ENCODE results near the gene PCSK4.
"Not testable (repeated sequence)": the region's sequence is repeated elsewhere in the genome, so short reads cannot be mapped to it uniquely, and the experiment has no call there.

Gene PCSK4

DNA sequence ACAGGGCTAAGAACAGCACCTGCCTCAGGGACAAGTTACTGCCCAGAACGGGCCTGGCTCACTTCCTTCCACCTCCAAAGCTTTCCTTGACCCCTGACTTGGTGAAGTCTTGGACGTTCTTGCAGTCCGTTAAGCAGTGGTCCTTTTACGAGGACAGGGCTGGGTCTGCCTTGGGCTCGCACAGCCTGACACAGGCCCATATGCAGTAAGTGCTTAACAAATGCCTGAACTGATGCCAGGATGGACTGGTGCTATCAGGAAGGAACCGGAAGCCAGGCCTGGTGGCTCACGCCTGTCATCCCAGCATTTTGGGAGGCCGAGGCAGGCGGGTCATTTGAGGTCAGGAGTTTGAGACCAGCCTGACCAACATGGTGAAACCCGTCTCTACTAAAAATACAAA lies 31.9 kb upstream of the PCSK4 start:
- no peak for DNase-seq (ENCODE audit: low spot score)

DNA sequence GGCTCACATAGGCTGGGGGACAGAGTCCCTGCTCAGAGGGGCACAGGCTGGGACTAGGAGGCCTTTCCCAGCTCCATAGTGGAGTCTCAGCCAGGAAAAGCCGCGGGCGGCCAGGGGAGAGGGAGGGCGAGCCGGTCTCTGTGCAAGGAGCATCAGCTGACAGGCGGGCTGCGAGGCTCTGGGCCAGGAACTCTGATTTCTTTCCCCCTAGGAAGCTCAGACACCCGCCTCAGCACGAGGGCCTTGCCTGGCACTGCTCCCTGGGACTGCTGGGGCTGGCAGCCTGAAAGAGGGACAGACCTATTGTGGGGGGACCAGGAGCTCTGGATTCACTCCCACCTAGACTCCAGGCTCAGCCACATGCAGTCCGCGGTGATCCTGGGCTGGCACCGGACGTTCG lies 31.5 kb upstream of the PCSK4 start:
- DNase-seq (ENCODE audit: low spot score), result no peak

DNA sequence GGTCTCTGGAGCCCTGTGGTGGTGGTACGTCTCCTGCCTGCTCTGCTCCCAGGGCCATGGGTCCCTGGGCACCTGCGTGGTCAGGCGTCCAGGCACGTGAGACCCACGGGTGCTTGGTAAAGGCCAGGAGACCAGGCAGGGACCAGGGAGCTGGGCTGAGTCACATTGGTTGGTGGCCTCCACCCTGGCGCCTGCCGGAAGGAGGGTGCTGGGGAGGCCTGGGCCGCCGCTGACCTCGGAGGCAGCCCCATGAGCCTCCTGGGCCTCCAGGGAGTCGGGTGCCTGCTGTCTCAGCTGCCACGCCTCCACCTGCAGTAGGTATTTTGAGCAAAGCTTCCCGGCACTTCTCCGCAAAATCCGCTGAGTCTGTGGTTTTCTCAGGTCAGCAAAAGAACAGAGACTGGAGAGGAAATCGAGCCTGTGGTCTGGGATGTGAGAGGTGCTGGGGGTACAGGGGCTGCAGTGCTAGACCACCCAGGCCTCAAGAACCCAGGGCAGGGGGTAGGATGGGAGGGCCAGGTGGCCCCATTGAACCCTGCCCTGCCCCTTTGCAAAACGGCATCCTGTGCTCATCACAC lies 30.1 kb upstream of the PCSK4 start:
- no peak for DNase-seq (ENCODE audit: low spot score)

DNA sequence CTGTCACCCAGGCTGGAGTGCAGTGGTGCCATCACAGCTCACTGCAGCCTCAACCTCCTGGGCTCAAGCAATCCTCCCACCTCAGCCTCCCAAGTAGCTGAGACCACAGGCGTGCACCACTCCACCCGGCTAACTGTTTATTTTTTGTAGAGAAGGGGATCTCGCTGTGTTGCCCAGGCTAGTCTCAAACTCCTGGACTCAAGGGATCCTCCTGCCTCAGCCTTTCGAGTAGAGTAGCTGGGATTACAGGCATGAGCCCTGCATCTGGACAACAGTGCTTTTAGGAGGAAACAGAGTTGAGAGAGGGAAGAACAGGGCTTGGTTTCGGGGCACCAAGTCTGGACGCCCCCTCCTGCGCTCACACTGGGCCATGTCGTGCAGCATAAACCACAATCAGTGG lies 29.7 kb upstream of the PCSK4 start:
- not testable (repeated sequence) for DNase-seq (ENCODE audit: low spot score)

DNA sequence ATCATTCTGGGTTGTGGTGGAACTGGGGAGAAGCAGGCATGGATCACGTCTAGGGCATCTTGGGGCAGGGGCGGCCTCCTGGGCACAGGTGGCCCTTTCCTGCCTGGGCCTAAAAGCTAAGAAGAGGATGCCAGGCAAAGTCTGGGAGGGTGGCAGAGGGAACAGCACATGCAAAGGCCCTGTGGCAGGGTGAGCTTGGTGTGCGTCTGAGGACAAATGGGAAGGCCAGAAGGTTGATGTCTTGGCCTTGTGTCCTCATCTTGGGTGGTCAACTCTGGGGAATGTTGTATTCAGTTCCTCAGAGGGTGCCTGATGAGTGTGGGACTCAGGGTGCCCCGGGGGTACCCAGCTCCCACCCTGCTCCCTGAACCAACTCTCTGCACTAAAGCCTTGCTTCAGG lies 28.3 kb upstream of the PCSK4 start:
- DNase-seq (ENCODE audit: low spot score), result no peak

DNA sequence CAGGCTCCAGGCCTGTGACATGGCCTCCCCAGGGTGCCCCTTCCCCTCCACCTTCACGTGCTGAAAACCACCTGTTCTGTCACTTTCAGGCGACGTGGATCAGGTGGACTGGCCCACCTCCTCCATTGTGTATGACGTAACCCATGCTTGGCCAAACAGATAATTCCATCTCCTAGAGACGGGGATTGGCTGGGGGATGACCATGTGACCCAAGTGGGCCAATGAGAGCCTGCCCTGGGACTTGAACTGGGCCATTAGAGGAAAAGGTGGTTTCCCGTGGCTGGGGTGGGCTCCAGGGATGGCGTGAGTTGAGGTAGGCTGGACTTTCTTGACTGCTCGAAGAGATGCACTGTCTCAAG lies 26.2 kb upstream of the PCSK4 start:
- DNase-seq (ENCODE audit: low spot score), result no peak

DNA sequence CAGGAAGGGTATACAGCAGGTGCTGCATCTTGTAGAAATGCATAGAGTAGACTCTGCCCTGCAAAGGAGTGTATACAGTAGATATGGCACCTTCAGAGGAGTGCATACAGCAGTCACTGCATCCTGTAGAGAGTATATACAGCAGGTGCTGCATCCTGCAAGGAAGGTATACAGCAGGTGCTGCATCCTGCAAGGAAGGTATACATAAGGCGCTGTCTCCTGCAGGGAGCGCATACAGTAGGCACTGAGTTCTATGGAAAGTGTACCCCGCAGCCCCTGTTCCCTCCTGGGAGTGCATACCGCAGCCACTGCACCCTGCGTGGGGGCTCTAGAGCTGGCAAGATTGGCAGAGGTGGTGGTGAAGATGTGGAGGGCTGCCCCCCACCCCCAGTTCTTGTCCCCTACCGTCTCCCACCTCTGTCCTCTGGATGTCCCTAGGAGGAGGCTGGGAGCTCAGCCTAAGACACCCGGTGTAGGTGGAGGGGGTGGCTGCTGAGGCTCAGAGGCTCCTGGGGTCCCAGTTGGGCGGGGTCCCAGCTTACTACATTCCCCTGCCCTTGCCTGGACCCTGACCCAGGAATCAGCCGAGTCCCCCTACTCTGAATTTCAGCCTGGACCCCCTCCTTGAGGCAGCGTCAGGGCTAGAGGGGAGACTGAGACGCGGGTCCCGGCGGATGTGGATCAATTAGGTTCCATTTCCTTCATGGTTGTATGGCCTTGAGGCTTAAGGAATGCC lies 25.0 kb upstream of the PCSK4 start:
- no peak for DNase-seq (ENCODE audit: low spot score)

DNA sequence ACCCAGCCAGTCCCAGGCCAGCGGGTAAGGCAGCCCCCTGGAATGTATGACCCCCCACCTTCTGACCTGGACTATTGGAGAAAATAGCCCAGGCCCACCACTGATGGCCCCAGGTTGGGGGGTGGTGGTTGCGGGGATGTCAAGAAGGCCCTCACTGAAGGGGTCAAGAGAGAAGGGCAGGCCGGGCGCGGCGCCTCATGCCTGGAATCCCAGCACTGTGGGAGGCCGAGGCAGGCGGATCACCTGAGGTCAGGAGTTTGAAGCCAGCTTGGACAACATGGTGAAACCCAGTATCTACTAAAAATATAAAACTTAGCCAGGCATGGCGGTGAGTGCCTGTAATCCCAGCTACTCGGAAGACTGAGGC lies 24.1 kb upstream of the PCSK4 start:
- no peak for DNase-seq (ENCODE audit: low spot score)

DNA sequence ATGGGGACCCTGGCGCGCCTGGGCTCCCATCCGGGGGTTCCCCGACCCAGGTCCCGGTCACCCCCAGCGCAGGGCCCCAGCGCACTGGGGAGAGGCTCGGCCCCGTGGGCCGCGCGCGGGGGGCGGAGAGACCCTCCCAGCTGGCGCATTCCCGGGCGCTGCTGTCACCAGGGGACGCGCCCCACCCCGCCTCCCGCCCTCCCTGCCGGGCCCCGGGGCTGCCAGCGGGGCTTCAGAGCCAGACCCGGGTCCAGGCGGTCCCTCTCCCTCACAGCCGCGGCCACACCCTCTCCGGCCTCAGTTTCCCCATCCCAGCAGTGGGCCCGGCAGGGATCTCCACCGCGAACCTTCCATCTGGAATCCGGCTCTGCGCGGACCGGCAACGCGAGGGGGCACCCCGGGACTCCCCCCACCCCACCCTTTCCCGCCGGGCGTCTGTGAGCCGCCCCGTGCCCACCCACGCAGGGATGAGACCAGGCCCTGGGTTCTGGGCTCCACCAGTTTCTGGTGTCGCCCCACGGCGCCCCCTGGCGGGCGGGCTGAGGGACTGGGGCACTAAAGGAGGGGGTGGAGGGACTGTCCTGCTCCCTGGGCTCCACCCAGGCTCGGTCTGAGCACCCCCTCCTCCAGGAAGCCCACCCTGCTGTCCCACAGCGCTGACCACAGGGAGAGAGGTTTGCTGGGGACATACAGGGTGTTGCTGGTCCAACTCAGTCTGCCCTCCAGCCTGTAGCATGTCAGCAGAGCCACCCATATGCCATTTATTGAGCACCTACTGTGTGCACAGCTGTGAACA lies 23.5 kb upstream of the PCSK4 start:
- peak; percentile 75 for DNase-seq (ENCODE audit: low spot score)

DNA sequence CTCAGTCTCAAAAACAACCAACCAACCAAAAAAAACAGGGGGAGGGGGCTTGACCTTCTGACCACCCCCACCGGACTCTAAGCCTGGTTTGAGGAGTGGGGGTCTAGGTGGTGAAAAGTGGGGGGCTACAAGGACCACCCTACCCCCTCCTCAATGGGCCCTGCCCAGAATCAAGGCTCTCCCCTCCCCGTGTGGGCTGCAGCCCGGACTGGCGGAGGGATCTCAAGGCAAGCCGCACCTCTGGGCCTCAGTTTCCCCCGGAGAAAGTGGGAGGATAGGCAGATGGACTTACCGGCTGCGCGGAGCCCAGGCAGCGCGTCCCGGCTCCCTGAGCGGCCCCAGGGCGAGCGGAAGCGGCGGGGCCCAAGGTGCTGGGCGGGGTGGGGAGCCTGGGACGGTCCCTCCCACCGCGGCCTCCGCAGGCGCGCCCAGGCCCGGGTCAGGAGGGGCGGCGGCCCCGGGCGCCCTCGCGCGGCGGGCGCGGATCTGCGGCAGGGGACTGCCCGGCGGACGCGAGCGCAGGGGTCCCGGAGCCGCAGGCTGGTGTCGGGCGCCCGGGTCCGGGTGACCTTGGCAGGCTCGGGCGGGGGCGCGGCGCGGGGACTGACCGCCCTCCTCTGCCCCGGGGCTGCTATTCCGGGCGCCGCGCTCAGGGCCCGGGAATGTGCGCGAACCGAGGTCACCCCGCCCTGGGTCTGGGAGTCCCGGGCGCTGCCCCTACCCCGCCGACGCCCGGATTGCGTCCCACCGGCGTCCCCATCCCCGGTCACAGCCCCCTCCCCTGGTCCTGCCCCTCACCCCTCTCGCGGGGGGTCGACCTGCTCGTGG lies 22.7 kb upstream of the PCSK4 start, which contains the start of gene ADAMTSL5:
Gene ADAMTSL5, minus strand, starts transcription at position 349 of the 828 bp plus-strand sequence. CDS start 2,076 bp downstream, outside the sequence.
- peak; percentile 79 for DNase-seq (ENCODE audit: low spot score)

DNA sequence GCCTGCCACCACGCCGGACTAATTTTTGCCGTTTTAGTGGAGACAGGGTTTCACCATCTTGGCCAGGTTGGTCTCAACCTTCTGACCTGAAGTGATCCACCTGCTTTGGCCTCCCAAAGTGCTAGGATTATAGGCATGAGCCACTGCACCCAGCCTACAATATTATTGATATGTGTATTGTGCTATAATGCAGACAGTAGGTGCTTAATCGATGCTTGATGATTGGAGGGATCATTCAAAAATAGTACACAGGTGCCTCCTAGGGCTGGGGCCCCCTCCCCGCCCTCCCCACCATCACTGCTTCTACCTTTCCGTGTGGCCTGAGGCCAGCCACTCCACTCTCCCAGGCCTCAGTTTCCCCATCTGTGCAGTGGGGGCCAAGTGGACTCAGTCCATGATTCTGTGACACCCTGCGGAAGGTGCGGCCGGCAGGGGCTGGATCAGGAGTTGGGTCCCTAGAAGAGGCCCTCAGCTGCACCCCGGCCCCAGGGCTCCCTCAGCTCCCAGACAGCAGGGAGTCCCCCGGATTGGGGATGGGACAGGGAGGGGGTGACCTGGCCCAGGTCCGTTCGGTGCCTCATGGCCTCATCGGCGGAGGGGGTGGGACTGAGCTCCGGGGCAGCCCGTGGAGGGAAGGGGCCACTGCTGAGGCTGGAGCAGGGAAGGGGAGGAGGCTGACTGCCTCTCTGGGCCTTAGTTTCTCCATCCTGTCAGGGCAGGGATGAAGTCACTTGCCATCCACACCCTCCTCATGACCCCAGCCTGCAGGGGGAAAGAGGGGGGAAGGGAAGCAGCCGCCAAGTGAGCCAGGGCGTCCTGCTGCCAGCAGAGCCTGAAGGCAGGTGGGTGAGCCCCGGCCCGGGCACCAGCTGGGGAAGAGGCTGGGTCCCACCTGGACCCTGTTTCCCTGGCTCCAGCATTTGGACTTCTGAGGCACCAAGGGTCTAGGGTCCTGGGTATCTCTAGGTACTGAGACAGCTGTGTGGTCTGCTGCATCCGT lies 21.5 kb upstream of the PCSK4 start:
- no peak for DNase-seq (ENCODE audit: low spot score)

DNA sequence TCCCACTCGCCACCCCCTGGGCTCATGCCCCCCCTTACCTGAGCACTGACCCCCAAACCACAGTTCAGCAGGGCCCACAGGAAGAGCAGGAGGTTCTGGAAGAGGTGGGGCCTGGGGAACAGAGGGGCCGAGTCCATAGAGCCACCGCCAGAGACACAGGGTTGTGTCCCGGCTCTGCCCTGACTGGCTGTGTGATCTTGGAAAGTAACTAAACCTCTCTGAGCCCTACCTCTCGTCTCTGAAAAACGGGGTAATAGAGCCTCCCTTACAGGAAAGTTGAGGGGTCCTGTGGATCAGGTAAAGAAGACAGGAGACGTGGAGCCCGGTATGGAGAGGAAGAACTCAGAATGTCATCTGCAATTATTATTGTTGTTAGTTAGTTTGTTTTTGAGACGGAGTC lies 20.7 kb upstream of the PCSK4 start:
- no peak for DNase-seq (ENCODE audit: low spot score)

DNA sequence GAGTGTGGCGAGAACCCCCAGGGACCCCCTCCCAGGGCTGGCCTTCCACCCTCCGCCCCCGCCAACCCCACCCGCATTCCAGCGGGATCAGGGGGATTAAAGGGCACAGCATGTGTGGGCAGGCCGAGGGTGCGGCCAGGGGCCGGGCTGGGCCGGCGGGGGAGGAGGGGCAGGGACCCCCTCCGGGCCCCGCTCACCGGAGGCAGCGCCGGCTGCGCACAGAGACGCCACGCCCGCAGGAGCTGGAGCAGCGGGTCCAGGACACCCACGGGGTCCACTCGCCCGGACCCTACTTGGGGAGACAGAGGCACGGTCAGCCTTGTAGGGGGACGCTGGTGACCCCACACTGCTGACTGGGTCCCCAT lies 20.3 kb upstream of the PCSK4 start:
- DNase-seq (ENCODE audit: low spot score), result no peak

DNA sequence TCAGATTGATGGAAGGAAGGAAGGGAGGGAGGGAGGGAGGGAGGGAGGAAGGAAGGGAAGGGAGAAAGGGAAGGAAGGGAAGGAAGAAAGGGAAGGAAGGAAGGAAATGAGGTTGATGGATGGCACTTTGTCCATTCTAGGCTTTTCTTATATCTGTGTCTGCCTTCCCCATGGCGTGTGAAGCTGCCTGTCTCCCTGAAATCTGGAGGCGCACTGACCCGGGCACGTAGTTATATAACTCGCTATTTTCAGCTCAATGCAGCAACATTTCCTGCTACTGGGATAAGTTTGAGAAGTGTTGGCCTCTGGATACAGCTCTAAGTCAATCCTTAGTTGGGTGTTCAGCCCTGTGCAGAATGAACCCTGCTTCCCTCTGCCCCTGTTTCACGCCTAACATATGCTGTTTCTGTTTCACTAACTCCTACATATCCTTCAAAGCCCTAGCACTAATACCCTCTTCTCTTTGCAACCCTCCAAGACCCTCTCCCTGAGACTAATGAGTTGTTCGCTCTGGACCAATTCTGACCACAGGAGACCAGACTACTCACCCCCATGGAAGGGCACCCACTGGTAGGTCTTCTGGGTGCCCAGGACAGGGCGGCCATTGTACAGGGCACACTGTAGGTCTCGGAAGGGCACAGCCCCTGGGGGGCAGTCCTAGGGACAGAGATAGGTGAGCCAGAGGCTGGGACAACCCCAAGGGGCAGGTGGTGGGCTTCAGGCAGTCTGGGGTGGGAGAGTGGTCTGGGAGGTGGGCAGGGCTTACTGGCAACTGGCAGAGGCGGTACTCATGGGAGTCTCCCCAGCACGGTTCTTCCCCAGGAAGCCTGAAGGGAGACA lies 19.7 kb upstream of the PCSK4 start:
- no peak for DNase-seq (ENCODE audit: low spot score)

DNA sequence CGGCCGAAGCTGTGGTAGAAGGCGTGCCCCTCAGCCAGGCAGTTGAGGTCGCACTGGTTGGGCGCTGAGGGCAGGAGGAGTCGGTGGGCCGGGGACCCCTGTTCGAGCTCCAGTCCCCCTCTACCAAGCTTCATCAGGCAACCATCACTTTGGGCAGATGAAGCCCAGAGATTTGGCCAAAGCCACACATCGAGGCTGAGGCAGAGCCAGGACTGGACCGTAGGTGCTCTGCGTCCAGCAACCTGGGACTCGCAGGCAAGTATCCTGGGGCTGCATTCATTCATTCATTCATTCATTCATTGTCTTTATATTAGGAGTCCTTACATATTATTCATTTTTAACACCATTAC lies 18.3 kb upstream of the PCSK4 start:
- no peak for DNase-seq (ENCODE audit: low spot score)

DNA sequence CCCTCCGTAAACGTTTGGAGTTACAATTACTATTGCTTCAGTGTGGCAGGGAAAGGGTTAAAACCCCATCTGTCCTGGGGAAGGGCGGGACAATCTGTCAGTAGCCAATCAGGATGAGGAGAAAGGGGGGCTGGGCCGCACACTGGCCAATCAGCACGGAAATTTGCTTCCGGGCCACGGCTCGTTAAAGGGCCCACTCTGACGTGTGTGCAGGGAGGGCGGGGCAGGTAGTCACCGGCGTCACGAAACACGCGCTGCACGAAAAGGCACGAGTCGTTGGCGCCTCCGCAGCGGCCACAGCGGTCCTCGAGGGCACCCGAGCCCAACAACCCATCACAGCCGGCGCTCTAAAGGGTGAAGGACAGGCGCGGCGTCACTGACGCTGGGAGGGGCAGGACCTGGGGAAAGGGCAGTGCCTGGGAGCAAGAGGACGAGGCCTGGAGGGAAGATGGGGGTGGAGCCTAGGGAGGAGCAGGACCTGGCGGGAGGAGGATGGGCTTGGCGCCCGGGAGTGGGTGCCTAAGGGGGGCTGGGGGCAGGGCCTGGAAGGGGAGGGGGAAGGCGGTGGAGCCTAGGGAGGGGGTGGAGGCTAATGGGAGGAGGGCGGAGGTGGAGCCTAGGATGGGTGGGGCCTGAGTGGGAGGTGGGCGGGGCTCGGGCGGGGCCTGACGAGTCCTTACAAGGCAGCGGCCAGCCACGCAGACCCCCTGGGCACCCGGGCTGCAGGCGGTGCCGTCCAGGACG lies 17.8 kb upstream of the PCSK4 start:
- peak; percentile 98 for DNase-seq (ENCODE audit: low spot score)

DNA sequence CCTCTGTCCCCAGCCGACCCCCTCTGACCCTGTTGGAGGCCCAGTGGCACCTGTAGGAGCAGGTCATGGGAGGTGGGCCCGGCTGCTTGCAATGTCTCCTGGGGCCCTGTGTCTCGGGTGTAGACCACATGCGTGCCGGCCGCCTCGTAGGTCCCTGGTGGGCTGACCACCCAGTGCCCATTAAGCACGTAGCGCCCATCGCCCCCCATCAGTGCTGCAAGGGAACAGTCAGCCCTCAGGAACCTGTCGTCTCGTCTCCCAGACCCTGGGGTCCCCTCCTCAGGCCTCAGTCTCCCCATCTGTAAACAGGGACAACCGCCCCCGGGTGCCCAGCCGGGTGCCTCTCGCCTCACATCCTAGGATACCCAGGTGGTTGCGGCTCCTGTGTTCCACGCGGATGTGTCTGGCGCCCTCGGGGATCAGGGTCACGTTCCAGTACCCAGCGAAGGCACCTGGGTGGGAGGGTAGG lies 17.1 kb upstream of the PCSK4 start:
- no peak for DNase-seq (ENCODE audit: low spot score)

DNA sequence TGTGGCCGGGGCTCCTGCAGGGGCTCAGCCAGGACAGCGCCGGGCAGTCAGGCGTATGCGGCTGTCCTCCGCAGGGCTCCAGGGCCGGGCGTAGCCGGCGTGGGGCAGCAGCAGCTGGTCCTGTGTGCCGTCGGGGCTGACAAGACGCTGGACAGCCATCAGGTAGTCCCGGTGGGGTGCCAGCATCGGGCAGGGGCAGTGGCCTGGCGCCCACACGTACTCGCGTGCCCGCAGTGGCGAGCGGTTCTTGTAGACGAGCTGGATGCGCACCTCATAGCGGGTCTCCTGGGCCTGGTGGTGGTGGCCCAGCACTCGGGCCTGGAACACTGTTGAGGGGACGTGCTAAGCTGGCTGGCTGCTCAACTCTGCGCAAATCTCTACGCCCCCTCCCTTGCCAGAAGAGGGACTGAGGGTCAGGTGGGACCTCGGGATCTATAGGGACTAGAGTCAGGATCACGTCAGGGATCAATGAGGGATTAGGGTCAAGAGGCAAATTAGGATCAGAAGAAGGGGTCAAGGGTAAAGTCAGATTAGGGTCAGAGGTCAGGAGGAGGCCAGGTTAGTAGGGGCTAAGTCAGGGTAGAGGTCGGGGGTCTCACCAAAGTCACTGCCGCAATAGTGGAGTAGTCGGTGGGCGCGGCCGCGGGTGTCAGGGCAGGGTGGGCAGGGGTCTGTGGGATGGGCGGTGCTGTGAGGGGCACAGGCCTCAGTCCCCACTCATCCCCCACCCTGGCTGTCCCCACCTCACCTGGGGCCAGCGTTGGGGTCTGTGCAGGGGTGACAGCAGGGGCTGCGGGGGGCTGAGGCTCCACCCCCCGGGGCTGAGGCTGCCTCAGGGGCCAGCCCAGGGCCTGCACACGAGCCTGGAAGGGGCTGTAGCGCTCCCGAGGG lies 16.1 kb upstream of the PCSK4 start:
- DNase-seq (ENCODE audit: low spot score), result no peak

DNA sequence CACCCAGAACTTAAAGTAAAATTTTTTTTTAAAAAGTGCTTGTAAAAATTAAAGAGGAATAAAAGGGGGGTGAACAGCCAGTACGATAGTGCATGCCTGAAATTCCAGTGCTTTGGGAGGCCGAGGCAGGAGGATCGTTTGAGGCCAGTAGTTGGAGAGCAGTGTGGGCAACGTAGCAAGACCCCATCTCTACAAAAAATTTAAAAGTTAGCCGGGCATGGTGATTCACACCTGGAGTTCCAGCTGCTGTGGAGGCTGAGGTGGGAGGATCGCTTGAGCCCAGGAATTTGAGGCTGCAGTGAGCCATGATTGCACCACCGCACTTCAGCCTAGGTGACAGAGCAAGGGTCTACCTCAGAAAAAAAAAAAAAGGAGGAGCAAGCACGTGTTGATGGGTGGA lies 14.9 kb upstream of the PCSK4 start:
- no peak for DNase-seq (ENCODE audit: low spot score)

Measured in iPS-NIHi11 (cell line).